SW 1271 (cell line): Measurements from ENCODE around the gene PCDH9.

Source experiments
- DNase-seq, 2 experiments: peaks; one replicate each; lab custom pipeline; 2025; lab: John Stamatoyannopoulos, UW

The PCDH9 gene

GRCh38 chr13:66377569-66377968 lies 852.6 kb downstream of the PCDH9 start:
- no peak for DNase-seq

GRCh38 chr13:66375756-66376155 lies 854.4 kb downstream of the PCDH9 start:
- DNase-seq, result no peak

DNA sequence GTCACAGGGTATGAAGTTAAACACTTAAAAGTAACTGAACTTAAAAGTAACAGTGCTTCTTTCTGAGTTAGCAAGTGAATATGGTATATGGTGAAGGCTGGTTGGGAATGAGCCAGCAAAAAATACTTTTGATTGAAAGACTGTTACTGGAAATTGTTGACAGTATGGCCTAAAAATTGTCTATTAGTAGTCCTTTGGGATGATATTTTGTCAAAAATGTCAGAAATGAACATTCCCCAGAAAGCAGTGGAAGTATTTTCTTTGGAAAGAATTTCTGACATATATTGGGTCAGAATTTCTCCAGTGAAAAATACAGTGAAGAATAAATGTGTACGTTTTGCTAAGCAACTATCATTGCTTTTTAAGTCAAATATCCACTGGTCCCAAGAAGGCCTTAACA lies 860.5 kb downstream of the PCDH9 start:
- no peak for DNase-seq

GRCh38 chr13:66367356-66367755 lies 862.8 kb downstream of the PCDH9 start:
- no peak for DNase-seq

DNA sequence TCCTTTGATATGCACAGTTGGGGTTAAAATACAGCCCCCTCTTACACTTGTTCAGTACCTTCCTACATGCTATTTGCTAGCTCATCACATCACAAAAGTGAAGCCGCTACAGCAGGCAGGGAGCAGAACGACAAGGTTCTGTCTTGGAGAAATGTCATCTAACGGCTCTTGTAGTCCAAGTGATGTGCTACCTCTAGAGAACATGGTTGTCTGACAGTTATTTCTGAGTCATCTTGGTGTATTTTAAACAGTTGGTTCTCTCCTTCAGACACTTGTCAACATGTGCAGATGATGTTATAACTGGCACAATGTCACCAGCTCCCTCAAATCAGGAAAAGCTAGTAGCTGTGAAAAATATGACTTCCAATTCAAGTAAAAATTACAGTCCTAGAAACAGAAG lies 865.0 kb downstream of the PCDH9 start:
- no peak for DNase-seq

DNA sequence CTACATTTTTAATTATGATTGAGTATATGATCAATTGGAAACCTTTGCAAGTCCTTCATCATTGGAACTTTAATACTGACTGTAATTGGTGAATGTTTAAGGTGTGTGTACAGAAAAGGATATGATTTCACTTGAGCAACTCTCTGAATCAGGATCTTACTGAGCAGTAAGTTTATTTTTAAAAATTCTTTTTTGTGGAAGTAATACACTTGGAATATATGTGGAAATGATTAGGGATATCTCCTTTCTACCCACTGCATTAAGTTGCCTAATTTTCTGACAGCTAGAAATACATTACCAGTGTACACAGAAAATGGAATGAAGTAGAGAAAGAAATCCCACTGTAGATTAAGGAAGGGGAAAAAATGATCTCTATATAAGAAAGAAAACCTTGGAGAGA lies 865.8 kb downstream of the PCDH9 start:
- no peak for DNase-seq

- DNase-seq, result no peak
These were observed 867.7 kb downstream of the PCDH9 start for GRCh38 chr13:66362485-66362884.

DNA sequence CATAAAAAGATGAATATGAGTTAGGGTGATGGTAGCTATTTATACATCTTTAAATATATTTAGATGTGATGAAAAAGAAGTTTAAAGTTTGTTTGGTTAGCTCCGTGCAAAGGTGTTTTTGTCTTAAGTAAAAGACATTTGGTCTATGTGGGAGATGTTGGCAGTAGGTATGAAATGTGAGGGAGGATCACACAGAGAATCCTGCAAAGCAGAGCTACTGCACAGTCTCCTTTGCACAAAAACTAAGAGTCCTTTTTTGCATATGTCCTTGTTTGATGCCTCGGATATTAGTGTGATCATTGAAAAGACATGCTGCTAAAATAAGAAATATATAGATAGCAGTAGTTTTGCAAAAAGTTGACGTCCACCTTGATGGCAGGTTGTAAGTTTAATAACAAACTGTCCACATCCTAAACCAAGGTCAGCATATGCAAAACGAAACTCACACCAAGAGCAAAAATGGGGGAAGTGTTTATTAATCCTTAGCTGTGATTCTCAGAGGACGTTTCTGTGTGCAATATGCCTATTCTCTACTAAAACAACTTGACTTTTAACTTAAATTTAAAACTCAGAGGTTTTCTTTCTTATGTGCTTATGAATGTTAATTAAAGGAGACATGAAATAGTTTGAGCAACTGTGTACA lies 870.1 kb downstream of the PCDH9 start:
- DNase-seq, result no peak

DNA sequence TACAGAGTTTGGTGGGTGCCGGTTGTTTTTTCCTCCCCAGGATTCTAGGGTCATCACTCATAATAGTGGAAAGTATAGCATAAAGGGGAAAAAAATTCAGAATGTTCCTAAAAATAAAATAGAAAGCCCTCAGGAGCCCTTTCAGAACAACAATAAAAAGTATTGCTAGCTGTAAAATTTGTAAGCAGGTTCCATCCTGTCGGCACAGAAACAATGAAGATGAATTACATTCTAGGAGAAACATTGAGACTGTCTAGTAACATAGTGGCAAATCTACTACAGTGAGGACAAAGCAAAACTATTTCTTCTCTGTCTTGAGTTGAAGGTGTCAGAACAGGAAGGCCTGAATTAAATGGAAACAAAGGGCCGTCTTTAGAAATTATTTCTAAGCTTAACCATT lies 870.7 kb downstream of the PCDH9 start:
- no peak for DNase-seq

GRCh38 chr13:66358564-66358963 lies 871.6 kb downstream of the PCDH9 start:
- no peak for DNase-seq

DNA sequence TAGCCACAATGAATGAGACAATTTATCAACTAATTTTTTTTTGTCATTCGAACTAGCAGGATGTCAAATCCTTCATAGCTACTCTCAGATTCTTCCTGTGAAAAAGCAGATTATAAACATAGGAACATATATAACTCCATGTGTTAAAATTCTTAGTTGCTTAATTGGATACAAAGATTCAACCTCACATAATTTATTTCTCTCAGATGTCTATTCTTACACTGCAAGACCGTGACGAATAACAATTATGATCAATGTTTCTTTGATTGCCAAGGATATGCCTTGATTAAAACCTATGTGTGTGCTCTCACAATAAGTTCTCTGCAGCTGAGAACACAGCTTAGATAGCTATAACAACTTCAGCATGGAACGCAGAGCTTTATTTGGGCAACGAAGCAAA lies 872.7 kb downstream of the PCDH9 start:
- DNase-seq, result no peak

DNA sequence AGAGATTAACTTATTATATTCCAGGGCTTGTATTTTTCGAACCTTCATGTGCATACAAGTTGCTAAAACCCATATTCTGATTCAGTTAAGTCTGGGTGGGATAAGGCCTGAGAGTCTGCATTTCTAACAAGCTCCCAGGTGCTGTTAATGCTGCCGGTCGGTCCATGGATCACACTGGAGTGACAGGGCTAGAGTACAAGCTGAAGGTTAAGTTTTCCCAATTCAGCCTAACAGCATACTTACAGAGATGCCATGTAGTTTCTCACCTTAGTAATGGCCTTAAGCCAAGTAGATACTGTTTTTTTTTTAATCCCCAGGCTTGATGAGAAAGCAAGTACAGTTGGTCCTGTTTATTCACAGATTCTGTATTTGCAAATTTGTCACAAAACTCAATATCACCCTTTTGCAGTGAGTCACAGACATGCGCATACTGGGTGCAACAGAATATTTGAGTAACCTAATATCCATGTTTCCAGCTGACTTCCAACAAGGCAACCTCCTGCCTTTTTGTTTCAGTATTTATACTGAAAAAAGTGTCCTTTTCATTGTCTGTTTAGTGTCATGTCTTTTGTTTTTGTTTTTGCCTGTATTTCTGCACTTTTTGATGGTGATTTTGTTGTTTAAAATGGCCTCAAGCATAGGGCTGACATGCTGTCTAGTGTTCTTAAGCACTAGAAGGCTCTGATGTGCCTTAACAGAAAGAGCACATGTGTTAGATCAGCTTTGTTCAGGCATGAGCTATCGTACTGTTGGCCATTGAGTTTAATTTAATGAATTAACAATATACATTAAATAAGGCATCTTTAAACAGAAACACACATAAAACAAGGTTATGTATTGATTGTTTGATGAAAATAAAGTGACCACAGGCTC lies 875.0 kb downstream of the PCDH9 start:
- no peak for DNase-seq

DNA sequence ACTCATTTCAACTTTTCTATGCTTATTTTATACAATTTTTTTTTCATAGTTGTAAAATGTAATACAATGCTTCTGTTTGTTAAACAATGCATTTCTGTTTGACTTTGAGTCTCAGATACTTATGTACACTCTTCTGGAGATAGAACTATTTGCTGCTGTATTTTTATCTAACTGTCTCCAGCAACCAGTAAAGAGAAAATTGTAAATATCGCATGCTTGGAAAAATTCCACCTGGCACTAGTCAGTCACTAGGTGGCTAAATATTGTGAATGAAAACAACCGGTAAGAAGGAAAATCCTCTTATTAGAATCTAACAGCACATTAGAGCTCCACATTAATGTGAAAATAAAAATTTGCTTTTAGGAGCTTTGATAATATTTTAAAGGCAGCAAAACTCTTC lies 876.5 kb downstream of the PCDH9 start:
- DNase-seq, result no peak

- no peak for DNase-seq
These were observed 880.2 kb downstream of the PCDH9 start for GRCh38 chr13:66349966-66350365.

GRCh38 chr13:66348745-66349690 lies 881.1 kb downstream of the PCDH9 start:
- no peak for DNase-seq

- DNase-seq, result no peak
These were observed 882.5 kb downstream of the PCDH9 start for GRCh38 chr13:66347486-66348117.

DNA sequence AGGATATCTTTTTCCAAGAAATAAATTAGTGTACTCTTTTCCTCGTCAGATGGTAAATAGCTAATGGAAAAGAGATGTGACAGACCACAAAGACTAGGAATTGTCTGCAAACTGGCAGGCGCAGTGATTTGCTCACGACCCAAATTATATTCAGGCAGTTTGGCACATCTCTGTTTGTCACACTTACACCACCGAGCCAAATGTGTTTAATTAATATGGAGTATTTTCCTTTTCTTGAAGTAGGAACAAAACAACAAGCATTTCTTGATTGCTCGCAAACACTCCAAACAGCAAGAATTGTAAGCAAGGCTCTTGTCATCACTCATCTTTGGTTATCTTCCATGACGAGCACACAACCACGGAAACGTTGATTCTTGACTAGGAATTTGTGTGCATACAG lies 884.2 kb downstream of the PCDH9 start:
- no peak for DNase-seq

- DNase-seq, result no peak
These were observed 884.7 kb downstream of the PCDH9 start for GRCh38 chr13:66345518-66345810.

- DNase-seq, result no peak
These were observed 885.2 kb downstream of the PCDH9 start for GRCh38 chr13:66344805-66345517.

DNA sequence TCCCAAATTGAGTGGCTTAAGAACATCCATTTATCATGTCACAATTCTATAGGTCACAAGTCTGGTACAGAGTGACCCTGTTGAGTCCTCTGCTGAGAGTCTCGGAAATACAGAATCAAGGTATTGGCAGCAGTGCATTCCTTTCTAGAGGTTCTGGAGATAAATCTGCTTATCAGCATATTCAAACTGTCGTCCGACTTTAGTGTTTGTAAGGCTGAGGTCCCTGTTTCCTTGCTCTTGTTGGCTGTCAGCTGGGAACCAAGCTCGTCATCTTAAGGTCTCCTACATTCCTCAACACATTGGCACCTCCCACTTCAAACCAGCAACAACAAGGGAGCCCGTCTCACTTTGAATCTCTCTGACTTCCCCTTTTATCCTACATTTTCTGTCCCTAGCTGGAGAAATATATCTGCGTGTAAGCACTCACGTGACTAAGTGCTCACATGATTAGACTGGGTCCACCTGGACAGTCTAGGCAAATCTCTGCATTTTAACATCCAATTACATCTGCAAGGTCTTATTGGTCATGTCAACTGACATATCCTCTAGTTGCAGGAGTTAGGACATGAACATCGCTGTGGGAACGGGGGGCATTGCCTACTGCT lies 886.8 kb downstream of the PCDH9 start:
- DNase-seq, result no peak
